ENCODE measurements around the gene MPP3. TPM values are rescaled to one million over a fixed set of nuclear protein-coding genes. Genes with fewer than 3 reads are reported as not detected.

Gene MPP3
- total RNA-seq, 1 donor from 2014 or later = 22.9 TPM

DNA sequence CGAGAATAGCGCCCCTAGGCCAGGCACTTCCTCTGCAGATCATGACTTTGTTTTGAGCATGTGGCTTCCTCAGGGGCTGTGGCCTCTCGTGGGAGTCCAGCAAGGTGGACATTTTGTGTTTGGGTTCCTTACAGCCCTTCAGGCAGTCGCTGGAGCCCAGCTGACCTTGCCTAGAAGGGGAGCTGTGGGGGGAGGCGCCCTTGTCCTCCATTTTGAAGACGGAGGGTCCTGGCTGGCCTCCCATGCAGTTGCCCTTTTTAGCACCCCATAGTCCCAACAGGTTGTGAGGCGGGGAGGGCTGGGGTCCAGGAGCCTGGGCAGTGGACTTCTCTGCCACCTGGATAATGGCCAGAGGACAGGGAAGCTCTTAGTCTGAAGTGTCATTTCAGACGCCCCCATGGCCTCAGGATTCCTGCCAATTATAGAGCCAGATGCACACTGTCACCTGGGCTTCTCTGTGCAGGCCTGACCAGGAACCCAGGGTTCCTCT lies 75.7 kb downstream of the MPP3 start:
- Mint-ChIP-seq H3K27me3 (ENCODE audit: low read depth) (peaks cover 49% of the 10 kb centered on the region), H3K9me3 (no peaks in the 10 kb centered on the region), H3K36me3 (no peaks in the 10 kb centered on the region), H3K4me3 (no peak overlapping the region), H3K27ac (no peak overlapping the region), H3K4me1 (peaks cover 25% of the 10 kb centered on the region)
- DNase-seq (ENCODE audit: low spot score in 2 of 2, unreplicated experiment in 2 of 2) = no peak
- TF ChIP-seq, protein P1, sequence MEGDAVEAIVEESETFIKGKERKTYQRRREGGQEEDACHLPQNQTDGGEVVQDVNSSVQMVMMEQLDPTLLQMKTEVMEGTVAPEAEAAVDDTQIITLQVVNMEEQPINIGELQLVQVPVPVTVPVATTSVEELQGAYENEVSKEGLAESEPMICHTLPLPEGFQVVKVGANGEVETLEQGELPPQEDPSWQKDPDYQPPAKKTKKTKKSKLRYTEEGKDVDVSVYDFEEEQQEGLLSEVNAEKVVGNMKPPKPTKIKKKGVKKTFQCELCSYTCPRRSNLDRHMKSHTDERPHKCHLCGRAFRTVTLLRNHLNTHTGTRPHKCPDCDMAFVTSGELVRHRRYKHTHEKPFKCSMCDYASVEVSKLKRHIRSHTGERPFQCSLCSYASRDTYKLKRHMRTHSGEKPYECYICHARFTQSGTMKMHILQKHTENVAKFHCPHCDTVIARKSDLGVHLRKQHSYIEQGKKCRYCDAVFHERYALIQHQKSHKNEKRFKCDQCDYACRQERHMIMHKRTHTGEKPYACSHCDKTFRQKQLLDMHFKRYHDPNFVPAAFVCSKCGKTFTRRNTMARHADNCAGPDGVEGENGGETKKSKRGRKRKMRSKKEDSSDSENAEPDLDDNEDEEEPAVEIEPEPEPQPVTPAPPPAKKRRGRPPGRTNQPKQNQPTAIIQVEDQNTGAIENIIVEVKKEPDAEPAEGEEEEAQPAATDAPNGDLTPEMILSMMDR (IDR thresholded peaks at IDR 0.05; ENCODE audit: unreplicated experiment) = no peak

GRCh38 chr17:43756201-43756600 lies 76.7 kb downstream of the MPP3 start:
- H3K9me3 Mint-ChIP-seq = no peaks in the 10 kb centered on the region
- H3K36me3 Mint-ChIP-seq = no peaks in the 10 kb centered on the region
- H3K4me1 Mint-ChIP-seq = peaks cover 25% of the 10 kb centered on the region
- peaks cover 53% of the 10 kb centered on the region for H3K27me3 Mint-ChIP-seq (ENCODE audit: low read depth)
- no peak overlapping the region for H3K4me3 Mint-ChIP-seq
- no peak for DNase-seq (ENCODE audit: low spot score in 2 of 2, unreplicated experiment in 2 of 2)
- no peak overlapping the region for H3K27ac Mint-ChIP-seq
- TF ChIP-seq, protein P1 (IDR thresholded peaks at IDR 0.05; ENCODE audit: unreplicated experiment) = no peak

GRCh38 chr17:43755389-43755875 lies 77.5 kb downstream of the MPP3 start:
- Mint-ChIP-seq H3K27ac (no peak overlapping the region), H3K36me3 (no peaks in the 10 kb centered on the region), H3K4me3 (no peak overlapping the region), H3K27me3 (ENCODE audit: low read depth) (peaks cover 55% of the 10 kb centered on the region), H3K4me1 (peaks cover 25% of the 10 kb centered on the region), H3K9me3 (no peaks in the 10 kb centered on the region)
- TF ChIP-seq, protein P1 (IDR thresholded peaks at IDR 0.05; ENCODE audit: unreplicated experiment) = no peak
- peak in 1 of 2 experiments; percentile 65 for DNase-seq (ENCODE audit: low spot score in 2 of 2, unreplicated experiment in 2 of 2)

DNA sequence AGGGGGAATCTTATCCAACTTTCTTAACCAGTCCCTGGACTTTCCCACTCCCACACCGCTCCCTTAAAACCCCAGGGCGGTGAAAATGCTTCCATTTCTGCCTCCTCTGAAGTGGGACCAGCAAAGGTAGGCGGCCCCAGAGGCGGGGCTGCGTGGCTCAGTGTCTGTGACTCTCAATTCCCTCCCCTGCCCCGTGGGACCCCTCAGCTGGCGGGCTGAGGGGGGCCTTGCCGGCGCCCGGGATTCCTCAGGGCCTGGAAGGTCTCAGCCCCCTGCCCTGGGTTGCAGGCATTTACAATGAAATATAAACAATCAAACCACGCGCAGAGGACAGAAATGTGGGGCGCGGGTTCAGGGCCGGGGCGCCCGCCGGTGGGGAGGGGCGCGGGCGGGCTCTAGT lies 78.0 kb downstream of the MPP3 start:
- H3K4me3 Mint-ChIP-seq = no peak overlapping the region
- TF ChIP-seq, protein P1 (IDR thresholded peaks at IDR 0.05; ENCODE audit: unreplicated experiment) = no peak
- no peak for DNase-seq (ENCODE audit: low spot score in 2 of 2, unreplicated experiment in 2 of 2)
- H3K9me3 Mint-ChIP-seq = no peaks in the 10 kb centered on the region
- H3K27me3 Mint-ChIP-seq (ENCODE audit: low read depth) = peaks cover 55% of the 10 kb centered on the region
- no peak overlapping the region for H3K27ac Mint-ChIP-seq
- peaks cover 21% of the 10 kb centered on the region for H3K4me1 Mint-ChIP-seq
- H3K36me3 Mint-ChIP-seq = no peaks in the 10 kb centered on the region

DNA sequence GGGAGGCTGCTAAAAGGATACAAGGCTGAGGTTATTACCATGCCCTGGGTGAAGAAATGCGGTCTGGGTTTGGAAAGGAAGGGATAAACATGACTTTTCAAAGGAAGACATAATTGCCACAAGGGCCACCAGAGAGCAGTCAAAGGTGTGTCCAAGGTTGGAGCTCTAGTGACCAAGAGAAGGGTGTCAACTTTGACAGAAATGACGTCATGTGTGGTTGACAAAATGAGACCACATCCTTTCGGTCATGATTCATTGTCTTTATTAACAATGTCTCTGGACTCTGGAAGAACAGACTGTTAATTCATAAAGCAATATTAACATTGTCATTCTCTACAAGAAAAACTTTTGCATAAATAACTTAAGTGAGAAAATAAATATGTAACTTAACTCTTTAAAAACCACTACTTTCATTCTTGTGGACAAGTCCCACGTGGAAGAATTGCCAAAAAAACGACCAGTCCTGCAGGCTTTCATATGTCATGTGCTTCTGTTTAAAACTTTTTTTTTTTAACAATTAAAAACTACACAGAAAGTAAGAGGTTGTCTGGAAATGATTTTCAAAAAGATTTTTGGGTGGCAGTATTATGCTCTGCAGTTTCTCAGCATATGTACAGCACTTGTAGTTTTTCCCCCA lies 79.3 kb downstream of the MPP3 start:
- no peaks in the 10 kb centered on the region for H3K9me3 Mint-ChIP-seq
- peaks cover 55% of the 10 kb centered on the region for H3K27me3 Mint-ChIP-seq (ENCODE audit: low read depth)
- TF ChIP-seq, protein P1 (IDR thresholded peaks at IDR 0.05; ENCODE audit: unreplicated experiment) = no peak
- peaks cover 7% of the 10 kb centered on the region for H3K4me1 Mint-ChIP-seq
- no peak for DNase-seq (ENCODE audit: low spot score in 2 of 2, unreplicated experiment in 2 of 2)
- H3K36me3 Mint-ChIP-seq = no peaks in the 10 kb centered on the region
- H3K4me3 Mint-ChIP-seq = no peak overlapping the region
- H3K27ac Mint-ChIP-seq = no peak overlapping the region

Other genes with a start within 250 kb of the MPP3 start
- gene MEOX1, start 171.2 kb downstream of the MPP3 start, total RNA-seq = 1.2 to 1.8 TPM (median 1.2 TPM) in 3 replicates
- 0.23 to 0.33 TPM (median 0.27 TPM) in 3 replicates for gene SOST, start 74.4 kb downstream of the MPP3 start, total RNA-seq
- 41.9 to 45.0 TPM (median 42.8 TPM) in 3 replicates for gene DUSP3, start 54.2 kb downstream of the MPP3 start, total RNA-seq
- 0.07 TPM in 1 of 3 replicates, not detected in the others for gene CFAP97D1, start 52.7 kb downstream of the MPP3 start, total RNA-seq
- 0.18 TPM in 1 of 3 replicates, not detected in the others for gene CD300LG, start 14.0 kb upstream of the MPP3 start, total RNA-seq
- 11.6 to 14.1 TPM (median 13.0 TPM) in 3 replicates for gene MPP2, start 74.4 kb upstream of the MPP3 start, total RNA-seq
- not detected in 3 replicates for gene PPY, start 109.3 kb upstream of the MPP3 start, total RNA-seq
- not detected in 3 replicates for gene PYY, start 120.8 kb upstream of the MPP3 start, total RNA-seq
- gene NAGS, start 171.5 kb upstream of the MPP3 start, total RNA-seq = 0.42 to 0.88 TPM (median 0.82 TPM) in 3 replicates
- gene TMEM101, start 181.8 kb upstream of the MPP3 start, total RNA-seq = 34.2 to 36.4 TPM (median 35.8 TPM) in 3 replicates
- gene LSM12, start 233.5 kb upstream of the MPP3 start, total RNA-seq = 51.4 to 60.8 TPM (median 58.0 TPM) in 3 replicates
- 58.3 to 63.2 TPM (median 61.4 TPM) in 3 replicates for gene G6PC3, start 237.6 kb upstream of the MPP3 start, total RNA-seq

Data from mesothelial cell of epicardium (in vitro differentiated cells).